Measurements from ENCODE around the gene RPP21. TPM values are rescaled to one million over a fixed set of nuclear protein-coding genes. Genes with fewer than 3 reads are reported as not detected.

The RPP21 gene
- total RNA-seq, 2 experiments from 2014 or later, result 32.6 to 38.1 TPM

DNA sequence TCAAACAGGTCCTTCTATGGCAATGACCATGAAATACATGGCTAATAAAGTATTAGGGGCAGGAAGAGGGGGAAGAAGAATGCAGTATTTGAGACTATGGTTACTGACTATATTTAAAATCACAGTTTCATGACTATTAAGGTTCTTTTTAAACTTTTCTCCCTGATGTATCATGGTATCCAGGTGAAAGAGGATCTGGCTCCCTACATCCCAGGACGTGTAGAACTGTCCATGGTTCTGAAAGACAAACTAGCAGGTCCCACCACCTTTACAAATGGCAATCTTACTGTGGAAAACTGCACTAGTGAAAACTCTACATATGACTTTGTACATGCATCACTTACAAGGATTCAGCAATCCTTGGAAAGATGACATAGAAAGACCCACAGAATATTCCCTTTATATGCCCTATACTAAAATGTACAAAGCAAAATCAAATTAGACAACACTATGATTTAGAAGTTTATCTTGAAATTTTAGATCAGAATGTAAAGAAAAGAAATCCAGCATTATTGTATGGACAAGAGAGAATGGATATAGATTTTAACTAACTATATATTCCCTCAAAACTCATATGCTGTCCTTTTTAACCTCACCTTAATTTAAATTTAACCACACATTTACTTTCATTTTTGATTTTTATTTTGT is 33.5 kb downstream of the RPP21 start:
- Mint-ChIP-seq H3K9me3 (ENCODE audit: low read depth) (no peaks in the 10 kb centered on the region), H3K27me3 (peaks cover 33% of the 10 kb centered on the region), H3K4me1 (no peaks in the 10 kb centered on the region), H3K4me3 (no peak overlapping the region), H3K36me3 (ENCODE audit: low read depth) (no peaks in the 10 kb centered on the region), H3K27ac (no peak overlapping the region)
- POLR2A ChIA-PET, result no interaction called here
- intact Hi-C loops (cut with DNase I, micrococcal nuclease), result no loop called here
- no peak for ATAC-seq
- DNase-seq, result no peak
- CTCF ChIA-PET, result no interaction called here

DNA sequence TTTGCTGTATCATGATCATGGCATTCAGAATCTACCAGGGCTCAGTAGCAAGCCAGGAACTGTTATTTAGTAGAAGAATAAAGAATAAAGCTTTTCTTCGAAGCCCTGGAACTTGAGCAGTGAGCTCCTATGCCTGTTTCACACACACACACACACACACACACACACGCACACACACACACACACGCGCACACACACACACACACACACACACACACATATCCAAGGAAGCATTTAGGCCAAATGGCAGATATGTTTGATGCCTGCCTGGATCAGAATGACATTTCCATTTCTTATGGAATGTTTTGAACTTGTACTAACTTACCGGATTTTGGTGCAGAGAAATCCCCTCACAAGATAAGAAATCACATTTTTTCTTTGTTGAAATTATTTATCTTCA is 35.5 kb downstream of the RPP21 start:
- no peak overlapping the region for H3K4me3 Mint-ChIP-seq
- no peaks in the 10 kb centered on the region for H3K9me3 Mint-ChIP-seq (ENCODE audit: low read depth)
- DNase-seq (no peak), ATAC-seq (no peak)
- POLR2A ChIA-PET, result no interaction called here
- no peaks in the 10 kb centered on the region for H3K4me1 Mint-ChIP-seq
- H3K27me3 Mint-ChIP-seq, result peaks cover 44% of the 10 kb centered on the region
- no peaks in the 10 kb centered on the region for H3K36me3 Mint-ChIP-seq (ENCODE audit: low read depth)
- H3K27ac Mint-ChIP-seq, result no peak overlapping the region
- CTCF ChIA-PET, result interaction anchor here (0.9 kb wide), 1 partner anchor 26 kb away, joined by 3 read pairs; no protein-coding TSS in a partner anchor
- intact Hi-C loops (cut with DNase I, micrococcal nuclease), result no loop called here

DNA sequence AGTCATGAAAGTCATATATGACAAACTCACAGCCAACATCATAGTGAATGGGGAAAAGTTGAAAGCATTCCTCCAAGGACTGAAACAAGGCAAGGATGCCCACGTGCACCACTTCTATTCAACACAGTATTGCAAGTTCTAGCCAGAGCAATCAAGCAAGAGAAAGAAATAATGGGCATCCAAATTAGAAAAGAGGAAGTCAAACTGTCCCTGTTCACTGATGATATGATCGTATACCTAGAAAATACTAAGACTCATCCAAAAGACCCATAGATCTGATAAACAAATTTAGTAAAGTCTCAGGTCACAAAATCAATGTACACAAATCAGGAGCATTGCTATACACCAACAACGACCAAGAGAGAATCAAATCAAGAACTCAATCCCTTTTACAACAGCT is 41.2 kb downstream of the RPP21 start:
- Mint-ChIP-seq H3K4me3 (no peak overlapping the region), H3K36me3 (ENCODE audit: low read depth) (no peaks in the 10 kb centered on the region), H3K27ac (no peak overlapping the region), H3K9me3 (ENCODE audit: low read depth) (no peaks in the 10 kb centered on the region), H3K4me1 (no peaks in the 10 kb centered on the region), H3K27me3 (peaks cover 64% of the 10 kb centered on the region)
- CTCF ChIA-PET, result no interaction called here
- ATAC-seq, result no peak
- intact Hi-C loops (cut with DNase I, micrococcal nuclease), result no loop called here
- no peak for DNase-seq
- POLR2A ChIA-PET, result no interaction called here

DNA sequence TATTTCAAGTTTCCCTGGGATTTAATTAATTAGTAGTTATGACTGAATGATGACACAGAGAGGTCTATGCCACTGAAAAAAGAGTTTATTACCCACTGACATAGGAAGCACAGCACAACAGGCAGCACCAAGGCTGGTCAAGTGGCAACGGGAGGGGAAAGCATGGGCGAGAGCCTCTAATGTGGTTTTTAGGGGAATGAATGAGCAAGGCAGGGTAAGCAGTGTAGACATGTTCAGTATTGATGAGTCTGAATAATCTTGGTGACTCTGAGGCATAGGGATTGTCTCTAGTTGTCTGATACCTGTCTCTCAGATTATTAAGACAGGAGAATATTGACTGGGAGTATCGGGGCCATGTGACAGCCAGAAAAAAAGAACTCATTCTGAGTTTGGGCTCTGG is 46.3 kb downstream of the RPP21 start:
- intact Hi-C loops (cut with DNase I, micrococcal nuclease), result no loop called here
- no peak for ATAC-seq

DNA sequence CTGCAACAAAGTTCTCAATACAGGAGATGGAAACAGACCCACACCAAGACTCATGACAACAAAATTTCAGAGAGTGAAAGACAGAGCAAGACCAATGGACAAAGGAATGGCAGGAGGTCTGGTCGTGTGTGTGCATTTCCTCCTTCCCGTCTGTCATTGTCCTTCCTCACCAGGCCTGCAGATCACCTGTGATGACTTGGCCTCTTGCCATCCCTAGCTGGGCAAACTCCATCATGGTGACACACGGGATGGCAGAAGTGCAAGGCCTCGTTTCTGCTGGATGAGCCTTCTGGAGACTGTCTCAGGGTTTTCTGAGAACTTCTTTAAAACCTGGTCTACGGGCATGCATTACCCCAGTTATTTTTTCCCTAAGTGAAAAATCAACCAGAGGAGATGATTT is 49.2 kb downstream of the RPP21 start:
- H3K27me3 Mint-ChIP-seq, result peaks cover 48% of the 10 kb centered on the region
- no peak overlapping the region for H3K4me3 Mint-ChIP-seq
- ATAC-seq, result no peak
- no peaks in the 10 kb centered on the region for H3K4me1 Mint-ChIP-seq
- no peaks in the 10 kb centered on the region for H3K36me3 Mint-ChIP-seq (ENCODE audit: low read depth)
- H3K27ac Mint-ChIP-seq, result no peak overlapping the region
- intact Hi-C loops (cut with DNase I, micrococcal nuclease), result no loop called here
- ChIA-PET POLR2A (no interaction called here), CTCF (interaction anchor here (0.6 to 2.1 kb wide), 2 partner anchors 17 to 175 kb away, joined by 4 to 10 read pairs; no protein-coding TSS in a partner anchor)
- no peaks in the 10 kb centered on the region for H3K9me3 Mint-ChIP-seq (ENCODE audit: low read depth)
- no peak for DNase-seq

More for the DNA sequence above, 46.3 kb downstream of the RPP21 start:
- Mint-ChIP-seq H3K9me3 (ENCODE audit: low read depth) (no peaks in the 10 kb centered on the region), H3K4me3 (no peak overlapping the region), H3K27me3 (peaks cover 60% of the 10 kb centered on the region), H3K27ac (no peak overlapping the region), H3K36me3 (ENCODE audit: low read depth) (no peaks in the 10 kb centered on the region), H3K4me1 (no peaks in the 10 kb centered on the region)
- POLR2A ChIA-PET, result no interaction called here
- no peak for DNase-seq
- CTCF ChIA-PET, result interaction anchor here (0.6 to 1.0 kb wide), 2 partner anchors 47 to 172 kb away, joined by 3 read pairs; no protein-coding TSS in a partner anchor

Other genes starting within 250 kb of the RPP21 start
- gene TRIM31, start 232.1 kb upstream of the RPP21 start, total RNA-seq, result not detected
- not detected for gene TRIM40, start 209.0 kb upstream of the RPP21 start, total RNA-seq
- under 1 TPM; 0.11 to 0.16 TPM for gene TRIM10, start 183.9 kb upstream of the RPP21 start, total RNA-seq
- gene TRIM15, start 181.6 kb upstream of the RPP21 start, total RNA-seq, result under 1 TPM; 0.18 to 0.26 TPM
- 10 to 100 TPM; 48.4 to 60.4 TPM for gene TRIM26, start 131.8 kb upstream of the RPP21 start, total RNA-seq
- gene TRIM39, start 18.2 kb upstream of the RPP21 start, total RNA-seq, result 10 to 100 TPM; 16.5 to 17.5 TPM
- gene HLA-E, start 144.4 kb downstream of the RPP21 start, total RNA-seq, result 100 to 1,000 TPM; 451 to 502 TPM
- gene GNL1, start 211.3 kb downstream of the RPP21 start, total RNA-seq, result 100 to 1,000 TPM in 1 of 2 experiments, 10 to 100 TPM in 1; 91.3 to 104 TPM
- gene PRR3, start 212.1 kb downstream of the RPP21 start, total RNA-seq, result 10 to 100 TPM; 29.4 to 45.8 TPM
- gene ABCF1, start 226.3 kb downstream of the RPP21 start, total RNA-seq, result 100 to 1,000 TPM in 1 of 2 experiments, 10 to 100 TPM in 1; 100.0 to 105 TPM